IPS-11a (cell line): ENCODE data around the gene SLIT3.

ENCODE experiments used
- H3K4me3 ChIP-seq: one replicate; pipeline ENCODE4 v1.5.1; 2013; ENCODE audit warnings: low read depth, low read length, control low read depth

The SLIT3 gene

GRCh38 chr5:168879331-168879730 lies 421.6 kb downstream of the SLIT3 start:
- H3K4me3 ChIP-seq: no peak overlapping the region

GRCh38 chr5:168878135-168878745 lies 422.7 kb downstream of the SLIT3 start:
- no peak overlapping the region for H3K4me3 ChIP-seq

GRCh38 chr5:168877132-168877892 lies 423.6 kb downstream of the SLIT3 start:
- no peak overlapping the region for H3K4me3 ChIP-seq

- H3K4me3 ChIP-seq: no peak overlapping the region
Observed at GRCh38 chr5:168876419-168876818, 424.5 kb downstream of the SLIT3 start.

- H3K4me3 ChIP-seq: no peak overlapping the region
Observed at GRCh38 chr5:168875832-168876231, 425.1 kb downstream of the SLIT3 start.

GRCh38 chr5:168874713-168875380 lies 426.1 kb downstream of the SLIT3 start:
- H3K4me3 ChIP-seq: no peak overlapping the region

- H3K4me3 ChIP-seq: no peak overlapping the region
Observed at GRCh38 chr5:168872246-168872645, 428.7 kb downstream of the SLIT3 start.

- H3K4me3 ChIP-seq: no peak overlapping the region
Observed at GRCh38 chr5:168870910-168871309, 430.0 kb downstream of the SLIT3 start.

- H3K4me3 ChIP-seq: no peak overlapping the region
Observed at GRCh38 chr5:168869615-168870227, 431.2 kb downstream of the SLIT3 start.

GRCh38 chr5:168867241-168867640 lies 433.7 kb downstream of the SLIT3 start:
- no peak overlapping the region for H3K4me3 ChIP-seq

- H3K4me3 ChIP-seq: no peak overlapping the region
Observed at GRCh38 chr5:168865968-168866367, 435.0 kb downstream of the SLIT3 start.

- no peak overlapping the region for H3K4me3 ChIP-seq
Observed at GRCh38 chr5:168863021-168863420, 437.9 kb downstream of the SLIT3 start.

- no peak overlapping the region for H3K4me3 ChIP-seq
Observed at GRCh38 chr5:168860503-168860902, 440.4 kb downstream of the SLIT3 start.

- H3K4me3 ChIP-seq: no peak overlapping the region
Observed at GRCh38 chr5:168860081-168860480, 440.9 kb downstream of the SLIT3 start.

GRCh38 chr5:168859471-168859870 lies 441.5 kb downstream of the SLIT3 start:
- no peak overlapping the region for H3K4me3 ChIP-seq

GRCh38 chr5:168858994-168859393 lies 441.9 kb downstream of the SLIT3 start:
- H3K4me3 ChIP-seq: no peak overlapping the region

GRCh38 chr5:168858371-168858770 lies 442.6 kb downstream of the SLIT3 start:
- no peak overlapping the region for H3K4me3 ChIP-seq

GRCh38 chr5:168853972-168854371 lies 447.0 kb downstream of the SLIT3 start:
- H3K4me3 ChIP-seq: no peak overlapping the region

- no peak overlapping the region for H3K4me3 ChIP-seq
Observed at GRCh38 chr5:168852329-168852728, 448.6 kb downstream of the SLIT3 start.

GRCh38 chr5:168851902-168852321 lies 449.0 kb downstream of the SLIT3 start:
- no peak overlapping the region for H3K4me3 ChIP-seq

GRCh38 chr5:168850683-168851082 lies 450.3 kb downstream of the SLIT3 start:
- no peak overlapping the region for H3K4me3 ChIP-seq

GRCh38 chr5:168848569-168848968 lies 452.4 kb downstream of the SLIT3 start:
- H3K4me3 ChIP-seq: no peak overlapping the region
